Common myeloid progenitor, CD34-positive (primary cell): ENCODE measurements around the gene TOB2.

Source experiments
- CTCF ChIA-PET: fragments of 350-600 bp; sonication (Branson Sonifier 250); formaldehyde crosslinking; loops from one replicate; lab custom pipeline; 2021; ENCODE audit warnings: antibody characterized with exemption; lab: Charles Lee
- POLR2A ChIA-PET: fragments of 350-600 bp; sonication (Branson Sonifier 250); formaldehyde crosslinking; loops from one replicate; lab custom pipeline; 2021; ENCODE audit warnings: antibody characterized with exemption; lab: Charles Lee
- DNase-seq, 3 donors: peaks; one replicate each; pipeline versions ENCODE4 v3.0.0 to v3.0.0-alpha.2; 2013
- H3K27ac ChIP-seq, 2 experiments: 1 replicate in 1 of 2; 2 replicates in 1 of 2; pipeline ENCODE4 v1.7.0; 2013; ENCODE audit warnings: inconsistent platforms in 2 of 2, low read length in 2 of 2, mild to moderate bottlenecking in 2 of 2, low read depth in 1 of 2, moderate library complexity in 1 of 2; ENCODE audit not compliant: severe bottlenecking in 2 of 2, insufficient read depth in 1 of 2, poor library complexity in 1 of 2
- H3K27me3 ChIP-seq, 5 experiments: replicated peaks in 2 of 5; 1 replicate in 3 of 5; 2 replicates in 2 of 5; pipeline versions ENCODE4 v1.6.1 to v1.7.0; 2013; ENCODE audit warnings: low read length in 4 of 5, mild to moderate bottlenecking in 2 of 5, moderate library complexity in 2 of 5, inconsistent platforms in 1 of 5; ENCODE audit not compliant: insufficient read depth in 5 of 5, control insufficient read depth in 4 of 5
- H3K36me3 ChIP-seq, 4 experiments: 1 replicate in 2 of 4; 2 replicates in 2 of 4; pipeline versions ENCODE4 v1.6.1 to v1.7.0; 2013; ENCODE audit warnings: low read length in 3 of 4, control low read depth in 1 of 4, mild to moderate bottlenecking in 1 of 4; ENCODE audit not compliant: control insufficient read depth in 4 of 4, insufficient read depth in 4 of 4
- H3K4me1 ChIP-seq, 4 experiments: 1 replicate in 3 of 4; 2 replicates in 1 of 4; pipeline versions ENCODE4 v1.6.1 to v1.7.1; 2013; ENCODE audit warnings: low read length in 3 of 4, mild to moderate bottlenecking in 3 of 4, control low read depth in 1 of 4, inconsistent platforms in 1 of 4, moderate library complexity in 1 of 4; ENCODE audit not compliant: control insufficient read depth in 4 of 4, insufficient read depth in 4 of 4; ENCODE audit errors: control extremely low read depth in 1 of 4
- H3K4me3 ChIP-seq, 7 experiments: 1 replicate in 4 of 7; 2 replicates in 3 of 7; pipeline versions ENCODE4 v1.5.1 to v1.7.0; 2013; ENCODE audit warnings: mild to moderate bottlenecking in 7 of 7, low read length in 6 of 7, moderate library complexity in 6 of 7, inconsistent platforms in 2 of 7, low read depth in 2 of 7, control low read depth in 1 of 7; ENCODE audit not compliant: insufficient read depth in 4 of 7, control insufficient read depth in 1 of 7; ENCODE audit errors: extremely low read depth in 1 of 7
- H3K9me3 ChIP-seq, 5 experiments: 1 replicate in 4 of 5; 2 replicates in 1 of 5; pipeline versions ENCODE4 v1.6.1 to v1.7.1; 2013; ENCODE audit warnings: low read length in 4 of 5, mild to moderate bottlenecking in 2 of 5, inconsistent platforms in 1 of 5, low read depth in 1 of 5, moderate library complexity in 1 of 5; ENCODE audit not compliant: control insufficient read depth in 4 of 5, insufficient read depth in 2 of 5; ENCODE audit errors: control extremely low read depth in 1 of 5
- WGBS: methylation state at CpG from one replicate; pipeline ENCODE4 v1.1.5; 2013; ENCODE audit not compliant: insufficient coverage; 5-methylcytosine and 5-hydroxymethylcytosine counted together

The TOB2 gene

DNA sequence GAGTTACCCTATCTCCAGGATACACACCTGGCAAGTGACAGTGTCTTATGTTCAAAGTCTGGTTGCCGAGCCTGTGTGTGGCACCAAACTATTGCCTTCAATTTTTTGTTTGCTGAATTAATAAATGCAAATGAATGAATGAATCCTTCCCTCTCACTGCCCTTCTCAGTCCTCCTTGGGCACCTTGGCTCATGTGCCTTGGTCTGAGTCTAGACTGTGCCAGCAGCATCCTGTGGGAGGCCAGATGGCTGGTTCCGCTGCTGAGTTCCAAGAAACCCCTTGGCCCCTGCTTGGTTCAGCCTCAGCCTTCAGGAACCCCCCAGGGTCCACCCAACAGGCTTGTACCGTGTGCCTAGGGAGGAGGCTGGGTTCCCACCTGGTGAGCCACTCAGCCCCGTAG is 31.0 kb downstream of the TOB2 start:
- DNase-seq = no peak
- Histone ChIP-seq H3K4me1 (peaks cover 3 to 37% (median 26%) of the 10 kb centered on the region in 4 experiments), H3K36me3 (peaks cover 0 to 8% (median 3%) of the 10 kb centered on the region in 4 experiments), H3K4me3 (peak overlapping the region in 2 of 7 experiments; percentile 5 to 85), H3K27ac (peak overlapping the region in 1 of 2 experiments; percentile 52), H3K9me3 (no peaks in the 10 kb centered on the region), H3K27me3 (no peaks in the 10 kb centered on the region)
- ChIA-PET POLR2A (no interaction called here), CTCF (no interaction called here)
- 97% methylated on average over 4 of the region's 4 CpGs for WGBS

DNA sequence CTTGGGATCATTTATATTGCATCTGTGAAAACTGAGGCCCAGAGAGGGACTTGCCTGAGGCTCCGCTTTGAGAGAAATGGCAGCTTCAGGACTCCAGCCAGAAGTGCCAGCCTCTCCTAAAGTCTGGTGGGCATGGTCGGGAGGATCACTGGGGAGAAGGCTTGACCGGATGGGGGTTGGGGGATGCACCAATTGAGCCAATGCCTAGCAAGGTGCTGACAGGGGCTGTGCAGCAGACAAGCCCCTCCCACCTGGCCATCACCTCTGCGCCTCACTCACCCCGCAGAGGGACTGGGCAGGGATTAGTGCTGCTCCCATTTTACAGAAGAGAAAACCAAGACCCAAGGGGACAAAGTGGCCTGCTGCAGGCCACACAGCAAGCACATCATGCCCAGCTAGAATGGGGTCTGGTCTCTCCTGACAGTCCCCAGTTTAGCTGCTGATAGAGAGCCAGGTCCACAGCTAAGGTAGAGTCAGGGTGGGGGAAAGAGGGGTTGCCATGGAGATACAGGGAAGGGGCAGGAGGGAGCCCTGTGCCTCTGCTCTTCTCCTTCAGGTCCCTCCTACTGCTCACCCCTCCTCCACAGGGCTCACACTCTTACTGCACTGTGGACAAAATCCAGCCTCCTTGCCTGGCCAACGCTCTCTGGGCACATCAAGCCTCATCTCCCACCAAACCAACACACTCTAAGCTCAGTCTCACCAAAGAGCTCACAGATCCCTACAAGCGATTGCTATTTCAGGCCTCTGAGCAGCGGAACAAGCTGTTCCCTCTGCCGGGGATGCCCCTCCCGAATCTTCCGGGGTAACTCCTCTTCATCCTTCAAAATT is 35.4 kb downstream of the TOB2 start:
- no peaks in the 10 kb centered on the region for H3K27me3 ChIP-seq
- 98% methylated on average over 11 of the region's 11 CpGs for WGBS
- no peaks in the 10 kb centered on the region for H3K9me3 ChIP-seq
- no peak overlapping the region for H3K27ac ChIP-seq
- ChIA-PET CTCF (interaction anchor here (0.6 to 1.7 kb wide), 8 partner anchors 23 to 121 kb away, joined by 3 to 9 read pairs (median 3); partner anchors contain the start of genes ACO2 and PHF5A), POLR2A (interaction anchor here (1.0 kb wide), 1 partner anchor 30 kb away, joined by 3 read pairs; the partner anchor contains the start of gene TEF)
- peaks cover 3 to 37% (median 26%) of the 10 kb centered on the region in 4 experiments for H3K4me1 ChIP-seq
- H3K36me3 ChIP-seq = peaks cover 0 to 2% (median 0%) of the 10 kb centered on the region in 4 experiments
- H3K4me3 ChIP-seq = no peak overlapping the region
- DNase-seq = peak in 1 of 3 donors; percentile 15

DNA sequence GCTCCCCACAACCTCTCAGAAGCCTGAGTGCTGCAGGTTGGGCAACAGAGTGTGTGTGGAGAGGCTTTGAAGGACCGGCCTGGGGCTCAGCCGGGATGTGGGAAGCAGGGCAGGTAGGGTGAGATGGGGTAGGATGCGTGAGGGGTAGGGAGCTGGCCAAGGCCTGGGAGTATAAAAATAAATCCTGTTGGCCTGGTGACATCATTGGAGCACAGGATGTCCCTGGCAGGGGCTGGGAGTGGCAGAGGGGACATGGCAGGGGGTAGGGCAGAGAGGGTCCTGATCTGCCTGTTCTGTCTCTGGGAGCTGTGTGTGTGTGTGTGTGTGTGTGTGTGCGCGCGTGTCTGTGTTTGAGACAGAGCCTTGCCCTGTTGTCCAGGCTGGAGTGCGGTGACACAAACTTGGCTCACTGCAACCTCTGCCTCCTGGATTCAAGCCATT is 36.3 kb downstream of the TOB2 start:
- POLR2A ChIA-PET = no interaction called here
- CTCF ChIA-PET = interaction anchor here (0.6 to 1.7 kb wide), 4 partner anchors 18 to 117 kb away, joined by 3 to 9 read pairs (median 5); no protein-coding TSS in a partner anchor
- Histone ChIP-seq H3K27me3 (no peaks in the 10 kb centered on the region), H3K4me3 (no peak overlapping the region), H3K9me3 (no peaks in the 10 kb centered on the region), H3K36me3 (no peaks in the 10 kb centered on the region), H3K27ac (no peak overlapping the region), H3K4me1 (peaks cover 3 to 32% (median 24%) of the 10 kb centered on the region in 4 experiments)
- 100% methylated on average over 4 of the region's 7 CpGs for WGBS
- no peak for DNase-seq

DNA sequence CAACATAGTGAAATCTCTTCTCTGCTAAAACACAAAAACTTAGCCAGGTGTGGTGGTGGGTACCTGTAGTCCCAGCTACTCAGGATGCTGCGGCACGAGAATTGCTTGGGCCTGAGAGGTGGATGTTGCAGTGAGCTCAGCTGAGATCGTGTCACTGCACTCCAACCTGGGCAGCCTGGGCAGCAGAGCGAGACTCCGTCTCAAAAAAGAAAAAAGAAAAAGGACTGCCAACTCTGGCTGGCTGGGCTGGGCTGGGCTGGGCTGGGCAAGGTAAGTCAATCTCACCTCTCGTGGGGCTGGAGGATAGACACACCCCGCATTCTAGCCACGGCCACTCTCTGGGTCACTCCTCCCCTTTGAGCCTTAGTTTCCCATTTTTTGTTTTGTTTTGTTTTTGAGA is 37.9 kb downstream of the TOB2 start:
- no peaks in the 10 kb centered on the region for H3K9me3 ChIP-seq
- CTCF ChIA-PET = interaction anchor here (1.3 kb wide), 2 partner anchors 93 to 116 kb away, joined by 3 to 4 read pairs; no protein-coding TSS in a partner anchor
- WGBS = 100% methylated on average over 4 of the region's 8 CpGs

DNA sequence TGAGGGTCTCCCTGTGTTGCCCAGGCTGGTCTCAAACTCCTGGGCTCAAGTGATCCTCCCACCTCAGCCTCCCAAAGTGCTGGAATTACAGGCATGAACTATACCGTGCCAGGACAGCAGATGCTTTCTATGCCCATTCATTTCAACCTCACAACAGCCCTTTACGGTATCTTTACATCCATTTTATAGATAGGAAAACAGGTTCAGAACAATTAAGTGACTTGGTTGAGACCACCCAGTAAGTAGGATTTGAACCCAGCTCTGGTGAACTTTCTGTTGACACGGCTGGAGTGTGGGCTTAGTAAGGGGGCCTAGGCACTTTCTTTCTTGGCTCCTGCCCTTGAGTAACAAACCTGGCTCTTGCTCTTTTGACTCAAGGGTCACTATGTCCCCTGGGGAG is 39.2 kb downstream of the TOB2 start:
- CTCF ChIA-PET = interaction anchor here (1.2 to 7.6 kb wide), 4 partner anchors 92 to 131 kb away, joined by 3 to 73 read pairs (median 4); no protein-coding TSS in a partner anchor
- POLR2A ChIA-PET = no interaction called here
- no peaks in the 10 kb centered on the region for H3K9me3 ChIP-seq
- no peak for DNase-seq
- H3K4me1 ChIP-seq = peaks cover 0 to 16% (median 6%) of the 10 kb centered on the region in 4 experiments
- WGBS = 100% methylated on average over 2 of the region's 3 CpGs
- no peak overlapping the region for H3K4me3 ChIP-seq
- no peak overlapping the region for H3K27ac ChIP-seq
- H3K36me3 ChIP-seq = no peaks in the 10 kb centered on the region
- H3K27me3 ChIP-seq = no peaks in the 10 kb centered on the region

More for the DNA sequence above, 37.9 kb downstream of the TOB2 start:
- no peak overlapping the region for H3K27ac ChIP-seq
- no peak for DNase-seq
- no peak overlapping the region for H3K4me3 ChIP-seq
- no peaks in the 10 kb centered on the region for H3K36me3 ChIP-seq
- no peaks in the 10 kb centered on the region for H3K27me3 ChIP-seq
- H3K4me1 ChIP-seq = peaks cover 0 to 21% (median 12%) of the 10 kb centered on the region in 4 experiments
- POLR2A ChIA-PET = no interaction called here

DNA sequence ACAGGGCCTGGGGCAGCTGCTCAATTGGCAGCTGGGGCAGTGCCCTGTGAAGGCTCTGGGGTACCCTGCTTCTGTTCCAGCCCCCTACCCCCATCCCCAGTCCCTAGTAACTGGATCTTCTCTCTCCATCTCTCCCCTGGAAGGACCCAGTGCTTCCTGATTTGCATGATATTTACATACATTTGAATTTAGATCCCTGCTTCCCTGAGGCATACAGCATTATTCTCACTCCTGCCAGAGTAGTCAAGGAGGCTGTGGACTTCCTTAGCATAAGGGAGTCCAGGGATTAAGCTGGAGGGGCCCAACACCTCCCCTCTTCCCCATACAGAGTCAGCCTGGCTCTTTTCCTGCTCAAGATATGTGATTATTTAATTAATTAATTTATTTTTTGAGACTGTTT is 40.2 kb downstream of the TOB2 start:
- POLR2A ChIA-PET = no interaction called here

DNA sequence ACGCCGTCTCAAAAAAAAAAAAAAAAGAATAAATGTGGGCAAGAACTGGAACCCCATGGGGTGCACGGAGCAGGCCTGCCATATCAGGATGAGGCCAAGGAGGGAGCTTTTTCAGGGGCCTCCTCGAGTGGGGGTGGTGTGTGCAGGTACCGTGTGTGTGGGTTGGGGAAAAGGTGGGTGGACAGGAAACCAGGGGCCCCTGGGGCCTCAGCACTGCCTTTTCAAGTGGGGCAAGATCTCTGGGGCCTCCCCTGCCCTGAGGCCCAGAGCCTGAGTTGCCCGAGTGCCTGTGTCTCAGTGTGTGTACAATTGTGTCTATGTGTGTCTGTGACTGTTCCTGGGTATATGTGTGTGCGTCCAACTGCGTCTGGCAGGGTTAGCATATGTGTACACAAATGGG is 41.0 kb downstream of the TOB2 start:
- DNase-seq = no peak
- H3K9me3 ChIP-seq = no peaks in the 10 kb centered on the region
- no CpG with 5 or more reads among the region's 8 CpGs for WGBS
- H3K4me1 ChIP-seq = peaks cover 0 to 15% (median 6%) of the 10 kb centered on the region in 4 experiments
- H3K4me3 ChIP-seq = no peak overlapping the region
- ChIA-PET POLR2A (no interaction called here), CTCF (interaction anchor here (1.0 to 7.6 kb wide), 4 partner anchors 87 to 121 kb away, joined by 3 to 76 read pairs (median 54); no protein-coding TSS in a partner anchor)
- H3K27ac ChIP-seq = no peak overlapping the region
- no peaks in the 10 kb centered on the region for H3K27me3 ChIP-seq
- H3K36me3 ChIP-seq = no peaks in the 10 kb centered on the region

More for the DNA sequence above, 40.2 kb downstream of the TOB2 start:
- CTCF ChIA-PET = interaction anchor here (1.2 to 7.6 kb wide), 4 partner anchors 93 to 132 kb away, joined by 3 to 73 read pairs (median 4); no protein-coding TSS in a partner anchor
- peaks cover 0 to 17% (median 6%) of the 10 kb centered on the region in 4 experiments for H3K4me1 ChIP-seq
- no peaks in the 10 kb centered on the region for H3K27me3 ChIP-seq
- no peaks in the 10 kb centered on the region for H3K36me3 ChIP-seq
- DNase-seq = no peak
- no peak overlapping the region for H3K4me3 ChIP-seq
- H3K27ac ChIP-seq = no peak overlapping the region
- no peaks in the 10 kb centered on the region for H3K9me3 ChIP-seq
